HCT116 (cell line): ENCODE measurements around the gene C1orf21. TPM values are rescaled to one million over a fixed set of nuclear protein-coding genes. Genes with fewer than 3 reads are reported as not detected.

Experiments
- ATAC-seq: fragments of 200-7000 bp; cut with Tn5 transposase; 2 replicates; pipeline ENCODE4 v1.9.1; 2020; ENCODE audit warnings: mild to moderate bottlenecking, moderate library complexity
- BruUV-seq: library from RNA; stranded (reverse); fragments of 400-500 nt; replicated peaks from 2 replicates; lab custom pipeline; 2021; lab: Mats Ljungman, UMichigan
- CTCF ChIA-PET: fragments of 300-600 bp; sonication (Branson Sonifier 250); formaldehyde crosslinking; loops from one replicate; lab custom pipeline; 2021; ENCODE audit warnings: antibody characterized with exemption; lab: Charles Lee
- POLR2A ChIA-PET: fragments of 300-600, 350-600 bp; sonication (Branson Sonifier 250); formaldehyde crosslinking; loops from one replicate; lab custom pipeline; 2021; ENCODE audit warnings: antibody characterized with exemption; lab: Charles Lee
- RAD21 ChIA-PET, 2 experiments: fragments of 300-600 bp; sonication (Branson Sonifier 250); formaldehyde crosslinking; loops; one replicate each; lab custom pipeline; 2023; ENCODE audit warnings: low total read pairs in 2 of 2; ENCODE audit not compliant: uncharacterized antibody in 2 of 2, unreplicated experiment in 2 of 2, low non-redundant PET in 1 of 2; lab: Charles Lee
- DNase-seq: peaks from one replicate; pipeline ENCODE4 v3.0.0-alpha.2; 2010; ENCODE audit warnings: low read depth, low spot score
- H2AFZ ChIP-seq: fragments of 200-600 bp; shearing (Covaris generic), sonication (generic); 2 replicates; pipeline ENCODE4 v1.6.1; 2017; ENCODE audit warnings: low read depth, mixed run types, mixed read lengths, antibody characterized with exemption, low read length; ENCODE audit not compliant: poor library complexity, severe bottlenecking
- H3K27ac ChIP-seq: 2 replicates; pipeline ENCODE4 v1.5.1; 2012; ENCODE audit warnings: low read depth, low read length
- H3K27me3 ChIP-seq: fragments of 200-600 bp; sonication (generic); 2 replicates; pipeline ENCODE4 v1.6.1; 2016; ENCODE audit warnings: mixed run types, low read length, mixed read lengths; ENCODE audit not compliant: insufficient read depth
- H3K36me3 ChIP-seq, 2 experiments: fragments of 200-500 bp in 1 of 2; fragments of 200-600 bp in 1 of 2; sonication (Bioruptor generic) in 1 of 2; sonication (generic) in 1 of 2; 2 replicates each; pipeline versions ENCODE4 v1.5.1 to v1.6.1; 2014 to 2016; ENCODE audit warnings: low read length in 2 of 2, inconsistent platforms in 1 of 2, mixed read lengths in 1 of 2, mixed run types in 1 of 2; ENCODE audit not compliant: insufficient read depth in 2 of 2, control insufficient read depth in 1 of 2
- H3K4me1 ChIP-seq, 2 experiments: fragments of 200-600 bp in 1 of 2; sonication (generic) in 1 of 2; 2 replicates each; pipeline versions ENCODE4 v1.5.1 to v1.6.1; 2012 to 2017; ENCODE audit warnings: low read length in 2 of 2, inconsistent platforms in 1 of 2, mild to moderate bottlenecking in 1 of 2, mixed read lengths in 1 of 2, mixed run types in 1 of 2, moderate library complexity in 1 of 2; ENCODE audit not compliant: insufficient read depth in 2 of 2, control insufficient read depth in 1 of 2
- H3K4me2 ChIP-seq: fragments of 200-600 bp; sonication (generic); 2 replicates; pipeline ENCODE4 v1.6.1; 2017; ENCODE audit warnings: mixed run types, low read length, mixed read lengths
- H3K4me3 ChIP-seq, 2 experiments: fragments of 200-600 bp in 1 of 2; sonication (generic) in 1 of 2; replicated peaks in 1 of 2; 2 replicates each; pipeline ENCODE4 v1.5.1; 2011 to 2016; ENCODE audit warnings: low read length in 2 of 2, control low read depth in 1 of 2, low read depth in 1 of 2, mild to moderate bottlenecking in 1 of 2, mixed read lengths in 1 of 2, mixed run types in 1 of 2
- H3K79me2 ChIP-seq: fragments of 200-600 bp; sonication (generic); 2 replicates; pipeline ENCODE4 v1.6.1; 2017; ENCODE audit warnings: mild to moderate bottlenecking, mixed run types, low read length, moderate library complexity, mixed read lengths; ENCODE audit not compliant: insufficient read depth
- H3K9ac ChIP-seq: fragments of 200-600 bp; sonication (generic); 2 replicates; pipeline ENCODE4 v1.6.1; 2016; ENCODE audit warnings: low read length, mixed read lengths
- H3K9me2 ChIP-seq: fragments of 200-600 bp; sonication (generic), shearing (Covaris generic); 2 replicates; pipeline ENCODE4 v1.6.1; 2017; ENCODE audit warnings: mixed run types, mild to moderate bottlenecking, moderate library complexity; ENCODE audit not compliant: insufficient read depth
- H3K9me3 ChIP-seq, 2 experiments: fragments of 200-500 bp in 1 of 2; fragments of 200-600 bp in 1 of 2; sonication (Bioruptor generic) in 1 of 2; sonication (generic) in 1 of 2; 2 replicates each; pipeline ENCODE4 v1.6.1; 2014 to 2017; ENCODE audit warnings: low read length in 2 of 2, mixed read lengths in 2 of 2, inconsistent platforms in 1 of 2, low read depth in 1 of 2, mild to moderate bottlenecking in 1 of 2, mixed run types in 1 of 2, moderate library complexity in 1 of 2; ENCODE audit not compliant: control insufficient read depth in 1 of 2, insufficient read depth in 1 of 2
- H4K20me1 ChIP-seq: fragments of 200-600 bp; sonication (generic), shearing (Covaris generic); 2 replicates; pipeline ENCODE4 v1.6.1; 2017; ENCODE audit warnings: mixed run types, mild to moderate bottlenecking, moderate library complexity; ENCODE audit not compliant: insufficient read depth
- CEBPB ChIP-seq: IDR thresholded peaks from 2 replicates; pipeline ENCODE4 v1.6.1; 2012; ENCODE audit warnings: low read depth
- EZH2 ChIP-seq: fragments of 200-600 bp; sonication (generic); IDR thresholded peaks from 2 replicates; pipeline ENCODE4 v1.6.1; 2017; ENCODE audit warnings: antibody characterized with exemption, mixed run types
- JUND ChIP-seq: IDR thresholded peaks from 2 replicates; pipeline ENCODE4 v1.6.1; 2012
- POLR2A ChIP-seq: IDR thresholded peaks from 2 replicates; pipeline ENCODE4 v1.7.0; 2011; ENCODE audit warnings: borderline replicate concordance; ENCODE audit not compliant: insufficient read depth, insufficient read length; ENCODE audit errors: extremely low read depth
- POLR2AphosphoS5 ChIP-seq: IDR thresholded peaks from 2 replicates; pipeline ENCODE4 v1.6.1; 2011; ENCODE audit warnings: mild to moderate bottlenecking, low read depth, low read length, moderate library complexity
- REST ChIP-seq: IDR thresholded peaks from 2 replicates; pipeline ENCODE4 v1.6.1; 2012; ENCODE audit warnings: low read depth
- SIN3A ChIP-seq: IDR thresholded peaks from 2 replicates; pipeline ENCODE4 v1.6.1; 2012; ENCODE audit warnings: low read depth
- ZFX ChIP-seq: fragments of 450-650 bp; IDR thresholded peaks from 2 replicates; pipeline ENCODE4 v1.6.1; 2017
- ZNF274 ChIP-seq: fragments of 200-500 bp; sonication (Bioruptor generic); IDR thresholded peaks from 2 replicates; pipeline ENCODE4 v1.6.1; 2014; ENCODE audit warnings: mild to moderate bottlenecking, low read depth, low read length, inconsistent platforms
- intact Hi-C: fragments of 100-400 bp; cut with micrococcal nuclease; formaldehyde crosslinking; loops from 2 replicates; pipeline ENCODE4 v1.10.0; 2022
- total RNA-seq: library from RNA; stranded (reverse); gene quantifications from one replicate; pipeline ENCODE4 v1.2.1, GENCODE V29; 2021; ENCODE audit not compliant: unreplicated experiment
- TF ChIP-seq, protein P1 (sequence below): IDR thresholded peaks from 2 replicates; pipeline ENCODE4 v1.6.1; 2012

The C1orf21 gene
- total RNA-seq, 1 experiment from 2014 or later: 8.9 TPM

DNA sequence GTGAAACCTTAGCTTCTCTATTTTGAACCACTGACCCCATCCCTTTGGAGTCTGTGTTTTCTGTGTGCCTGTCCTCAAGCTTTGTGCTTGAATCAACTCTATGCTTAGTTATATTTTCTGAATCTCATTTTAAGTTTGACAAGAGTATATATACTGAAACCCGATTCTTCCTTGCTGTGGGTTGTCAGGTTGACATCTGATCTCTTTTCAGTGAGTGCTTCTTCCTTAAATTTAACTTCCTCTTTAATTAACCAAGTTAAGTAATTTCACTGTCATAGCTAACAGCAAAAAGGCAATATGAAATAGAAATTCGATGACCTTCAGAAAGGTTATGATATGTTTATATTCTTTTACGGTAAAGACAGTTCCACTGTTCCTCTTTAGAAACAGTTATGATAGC, 69.4 kb downstream of the C1orf21 start:
- no peaks in the 10 kb centered on the region for H3K36me3 ChIP-seq
- ATAC-seq: no peak
- no peak overlapping the region for H3K4me2 ChIP-seq
- no peak overlapping the region for H3K9ac ChIP-seq
- BruUV-seq: no TSS peak
- TF ChIP-seq SIN3A (no peak), POLR2A (no peak), REST (no peak), ZFX (no peak), EZH2 (no peak), POLR2AphosphoS5 (no peak), JUND (no peak), ZNF274 (no peak), CEBPB (no peak)
- TF ChIP-seq, protein P1, sequence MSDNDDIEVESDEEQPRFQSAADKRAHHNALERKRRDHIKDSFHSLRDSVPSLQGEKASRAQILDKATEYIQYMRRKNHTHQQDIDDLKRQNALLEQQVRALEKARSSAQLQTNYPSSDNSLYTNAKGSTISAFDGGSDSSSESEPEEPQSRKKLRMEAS: no peak
- no peak overlapping the region for H2AFZ ChIP-seq
- ChIA-PET POLR2A (no interaction called here), CTCF (no interaction called here), RAD21 (no interaction called here)
- no peak overlapping the region for H3K27ac ChIP-seq
- no peaks in the 10 kb centered on the region for H4K20me1 ChIP-seq
- intact Hi-C loops: no loop called here
- H3K79me2 ChIP-seq: no peaks in the 10 kb centered on the region
- H3K9me2 ChIP-seq: no peaks in the 10 kb centered on the region
- H3K9me3 ChIP-seq: no peaks in the 10 kb centered on the region
- H3K27me3 ChIP-seq: no peaks in the 10 kb centered on the region
- DNase-seq: no peak
- no peak overlapping the region for H3K4me3 ChIP-seq
- H3K4me1 ChIP-seq: no peaks in the 10 kb centered on the region
